Effector memory CD4-positive, alpha-beta T cell (primary cell): ENCODE data around the gene SLC6A5.
A peak's percentile ranks its signal among the peaks of the same experiment; 100 is the strongest.

Experiments used
- DNase-seq, 3 donors: peaks; one replicate each; pipeline ENCODE4 v3.0.0-alpha.2; 2020
- H3K27ac ChIP-seq: 2 replicates; pipeline ENCODE4 v1.7.0; 2013; ENCODE audit warnings: mild to moderate bottlenecking, low read length, moderate library complexity; ENCODE audit not compliant: insufficient read depth, poor library complexity, severe bottlenecking
- H3K27me3 ChIP-seq: replicated peaks from 2 replicates; pipeline ENCODE4 v1.7.0; 2013; ENCODE audit warnings: mild to moderate bottlenecking, low read length; ENCODE audit not compliant: insufficient read depth, control insufficient read depth, poor library complexity, severe bottlenecking
- H3K36me3 ChIP-seq: 2 replicates; pipeline ENCODE4 v1.7.0; 2013; ENCODE audit warnings: mild to moderate bottlenecking, low read length, moderate library complexity; ENCODE audit not compliant: control insufficient read depth, insufficient read depth
- H3K4me1 ChIP-seq: 2 replicates; pipeline ENCODE4 v1.7.0; 2013; ENCODE audit warnings: low read length, mild to moderate bottlenecking; ENCODE audit not compliant: control insufficient read depth, insufficient read depth, poor library complexity, severe bottlenecking
- H3K4me3 ChIP-seq: 2 replicates; pipeline ENCODE4 v1.7.0; 2013; ENCODE audit warnings: low read length, low read depth, mild to moderate bottlenecking; ENCODE audit not compliant: insufficient read depth, poor library complexity, severe bottlenecking
- H3K9me3 ChIP-seq: 2 replicates; pipeline ENCODE4 v1.7.0; 2013; ENCODE audit warnings: mild to moderate bottlenecking, low read length, moderate library complexity; ENCODE audit not compliant: control insufficient read depth

The SLC6A5 gene

GRCh38 chr11:20605602-20606091 lies 6.2 kb downstream of the SLC6A5 start:
- H3K27me3 ChIP-seq: peaks cover 32% of the 10 kb centered on the region

GRCh38 chr11:20608934-20609333 lies 9.5 kb downstream of the SLC6A5 start:
- Histone ChIP-seq H3K9me3 (no peaks in the 10 kb centered on the region), H3K36me3 (no peaks in the 10 kb centered on the region), H3K27ac (no peak overlapping the region), H3K4me1 (peaks cover 4% of the 10 kb centered on the region), H3K4me3 (no peak overlapping the region), H3K27me3 (peaks cover 26% of the 10 kb centered on the region)
- DNase-seq: no peak

More at GRCh38 chr11:20605602-20606091, 6.2 kb downstream of the SLC6A5 start:
- Histone ChIP-seq H3K9me3 (no peaks in the 10 kb centered on the region), H3K4me1 (peaks cover 4% of the 10 kb centered on the region), H3K27ac (no peak overlapping the region), H3K36me3 (no peaks in the 10 kb centered on the region), H3K4me3 (no peak overlapping the region)
- DNase-seq: no peak

DNA sequence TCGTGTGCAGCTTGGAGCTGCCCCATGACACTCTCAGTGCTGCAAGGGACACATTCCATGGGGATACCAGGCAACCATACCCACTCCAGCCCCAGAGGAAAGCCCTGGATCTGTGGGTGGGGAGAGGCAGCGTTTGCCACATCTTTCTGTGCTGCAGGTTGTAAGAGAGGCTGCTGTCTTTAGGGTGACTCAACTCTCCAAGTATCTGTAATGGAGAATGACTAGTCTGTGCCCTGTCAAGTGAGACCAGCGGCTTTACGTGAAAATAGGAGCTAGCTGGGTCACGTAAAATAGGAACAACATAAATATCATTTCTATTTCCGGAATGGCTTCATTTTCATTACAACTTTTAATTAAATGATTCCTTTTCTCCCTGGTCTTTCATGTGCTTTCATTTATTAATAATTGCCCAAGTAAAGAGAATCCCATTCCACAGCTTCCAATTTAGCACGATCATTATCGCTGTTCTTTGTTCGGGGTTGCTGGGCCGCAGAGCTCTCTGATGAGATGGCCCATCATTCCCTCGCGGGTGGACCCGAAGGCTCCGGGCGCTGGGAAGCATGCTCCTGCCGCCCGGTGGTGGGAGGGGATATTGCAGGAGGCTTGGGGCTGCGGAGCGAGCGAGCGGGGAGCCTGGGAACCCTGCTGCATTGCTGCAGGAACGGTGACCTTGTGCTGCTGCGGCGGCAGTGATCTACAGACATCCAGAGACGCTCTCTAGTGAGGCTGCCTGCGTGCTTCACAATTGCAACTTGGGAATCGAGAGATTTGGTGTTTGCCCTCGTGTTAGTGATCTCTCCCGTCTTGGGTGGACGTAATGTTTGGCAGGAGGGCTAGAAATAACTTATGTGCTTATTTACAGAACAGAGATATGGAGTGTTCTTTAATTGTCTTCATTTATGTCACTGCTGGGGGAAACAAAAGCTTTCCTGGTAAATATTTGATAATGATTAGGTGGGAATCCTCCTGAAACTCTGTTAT lies 10.6 kb downstream of the SLC6A5 start:
- Histone ChIP-seq H3K4me3 (no peak overlapping the region), H3K4me1 (peaks cover 4% of the 10 kb centered on the region), H3K9me3 (no peaks in the 10 kb centered on the region), H3K36me3 (no peaks in the 10 kb centered on the region), H3K27ac (no peak overlapping the region), H3K27me3 (peaks cover 25% of the 10 kb centered on the region)
- peak in 2 of 3 donors; percentile 2 to 4 for DNase-seq

GRCh38 chr11:20610825-20611224 lies 11.4 kb downstream of the SLC6A5 start:
- Histone ChIP-seq H3K27me3 (peaks cover 16% of the 10 kb centered on the region), H3K4me1 (peaks cover 4% of the 10 kb centered on the region), H3K27ac (no peak overlapping the region), H3K36me3 (no peaks in the 10 kb centered on the region), H3K9me3 (no peaks in the 10 kb centered on the region), H3K4me3 (no peak overlapping the region)
- DNase-seq: no peak

DNA sequence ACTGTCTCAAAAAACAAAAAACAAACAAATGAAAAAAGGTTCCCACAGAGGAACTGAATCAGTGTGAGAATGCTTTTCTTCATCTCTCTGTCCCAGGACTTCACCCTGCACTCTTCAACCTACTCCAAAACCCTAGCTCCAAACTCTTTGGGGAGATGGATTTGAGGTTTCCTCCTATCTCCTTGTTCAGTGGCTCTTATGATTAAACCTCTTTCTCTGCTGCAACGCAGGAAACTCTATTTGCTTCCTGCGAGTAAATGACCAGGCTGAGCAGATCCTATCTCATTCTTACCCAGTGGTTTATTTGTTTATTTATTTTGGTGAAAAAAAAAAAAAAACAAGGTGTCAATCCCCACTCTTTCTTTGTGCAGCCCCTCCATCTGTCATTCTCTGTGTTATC lies 12.0 kb downstream of the SLC6A5 start:
- no peaks in the 10 kb centered on the region for H3K36me3 ChIP-seq
- no peak overlapping the region for H3K27ac ChIP-seq
- H3K9me3 ChIP-seq: no peaks in the 10 kb centered on the region
- peaks cover 14% of the 10 kb centered on the region for H3K27me3 ChIP-seq
- DNase-seq: no peak
- peaks cover 4% of the 10 kb centered on the region for H3K4me1 ChIP-seq
- H3K4me3 ChIP-seq: no peak overlapping the region

DNA sequence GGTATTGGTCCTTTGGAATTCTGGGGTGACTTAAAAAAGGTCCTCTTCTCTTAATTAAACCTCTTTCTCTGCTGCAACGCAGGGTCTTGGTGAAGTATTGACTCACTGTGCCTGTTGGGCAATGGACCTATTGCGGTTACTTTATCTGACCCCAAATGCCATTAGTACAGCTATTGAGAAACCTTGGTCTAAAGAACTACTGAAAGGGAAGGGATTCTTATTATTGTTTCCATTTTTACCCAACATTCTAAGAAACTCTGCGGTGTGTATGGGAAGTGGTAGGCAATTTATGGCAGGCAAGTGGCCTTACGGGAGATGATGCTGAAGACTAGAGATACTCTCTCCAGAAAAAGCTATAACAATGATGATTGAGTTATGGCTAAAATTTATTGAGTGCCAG lies 12.5 kb downstream of the SLC6A5 start:
- no peak for DNase-seq
- no peaks in the 10 kb centered on the region for H3K9me3 ChIP-seq
- peaks cover 4% of the 10 kb centered on the region for H3K4me1 ChIP-seq
- H3K4me3 ChIP-seq: no peak overlapping the region
- H3K27me3 ChIP-seq: peaks cover 12% of the 10 kb centered on the region
- no peaks in the 10 kb centered on the region for H3K36me3 ChIP-seq
- H3K27ac ChIP-seq: no peak overlapping the region

- H3K4me1 ChIP-seq: peaks cover 4% of the 10 kb centered on the region
- no peaks in the 10 kb centered on the region for H3K9me3 ChIP-seq
- H3K27ac ChIP-seq: no peak overlapping the region
- no peak for DNase-seq
- H3K4me3 ChIP-seq: no peak overlapping the region
- H3K27me3 ChIP-seq: peaks cover 11% of the 10 kb centered on the region
- H3K36me3 ChIP-seq: no peaks in the 10 kb centered on the region
Measured at GRCh38 chr11:20612416-20612815, 13.0 kb downstream of the SLC6A5 start.

DNA sequence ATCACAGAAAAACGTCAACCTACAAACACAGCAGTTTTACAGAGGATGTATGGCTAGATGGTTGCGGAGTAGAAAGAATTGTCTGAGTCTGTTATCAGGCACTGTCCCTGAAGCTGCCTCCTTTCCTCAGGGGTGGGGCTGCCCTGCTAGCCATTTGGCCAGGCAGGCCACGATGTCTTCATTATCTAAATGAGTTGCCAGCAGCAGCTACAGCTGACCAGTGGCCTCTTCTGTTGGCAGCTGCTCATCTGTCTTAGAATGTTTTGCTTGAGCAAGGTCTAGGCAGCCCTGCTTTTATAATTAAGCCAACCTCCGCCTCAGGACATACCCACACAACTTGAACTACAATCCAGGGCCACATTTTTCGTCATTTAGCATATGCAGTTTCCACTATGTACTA lies 17.5 kb downstream of the SLC6A5 start:
- Histone ChIP-seq H3K27me3 (peaks cover 3% of the 10 kb centered on the region), H3K4me3 (no peak overlapping the region), H3K27ac (no peak overlapping the region), H3K36me3 (no peaks in the 10 kb centered on the region), H3K9me3 (no peaks in the 10 kb centered on the region), H3K4me1 (no peaks in the 10 kb centered on the region)
- no peak for DNase-seq

DNA sequence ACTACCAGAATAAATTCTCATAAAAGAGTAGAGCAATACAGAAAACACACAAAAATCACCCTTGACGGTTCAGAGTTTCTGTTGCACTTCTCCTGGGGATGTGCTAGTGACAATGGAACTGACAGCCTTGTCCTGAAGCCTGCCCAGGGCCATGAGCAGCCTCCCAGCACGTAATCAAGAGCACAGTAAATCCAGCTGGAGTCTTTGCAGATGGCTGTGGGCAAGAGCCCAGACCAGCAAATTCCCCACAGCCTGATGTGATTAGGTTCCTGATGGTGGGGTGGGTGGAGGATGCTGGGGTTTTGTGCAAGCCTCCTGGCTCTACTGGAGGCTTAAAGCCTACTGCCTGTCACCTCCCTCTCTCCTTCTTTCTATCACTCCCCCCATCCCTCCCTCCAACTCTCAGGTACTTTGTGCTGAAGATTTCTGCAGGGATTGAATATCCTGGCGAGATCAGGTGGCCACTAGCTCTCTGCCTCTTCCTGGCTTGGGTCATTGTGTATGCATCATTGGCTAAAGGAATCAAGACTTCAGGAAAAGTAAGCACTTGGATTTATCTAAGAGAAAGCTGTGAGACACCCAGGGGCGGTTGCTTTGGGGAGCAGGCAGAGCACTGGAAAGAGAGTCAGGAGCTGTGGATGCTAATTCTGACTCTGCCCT lies 18.1 kb downstream of the SLC6A5 start:
- no peaks in the 10 kb centered on the region for H3K4me1 ChIP-seq
- H3K36me3 ChIP-seq: no peaks in the 10 kb centered on the region
- H3K4me3 ChIP-seq: no peak overlapping the region
- H3K27ac ChIP-seq: no peak overlapping the region
- H3K27me3 ChIP-seq: peaks cover 3% of the 10 kb centered on the region
- DNase-seq: no peak
- H3K9me3 ChIP-seq: no peaks in the 10 kb centered on the region

- no peaks in the 10 kb centered on the region for H3K36me3 ChIP-seq
- no peaks in the 10 kb centered on the region for H3K9me3 ChIP-seq
- H3K4me1 ChIP-seq: no peaks in the 10 kb centered on the region
- H3K27ac ChIP-seq: no peak overlapping the region
- DNase-seq: no peak
- peaks cover 3% of the 10 kb centered on the region for H3K27me3 ChIP-seq
- no peak overlapping the region for H3K4me3 ChIP-seq
Measured at GRCh38 chr11:20618083-20618482, 18.7 kb downstream of the SLC6A5 start.
